PC-9 (cell line): ENCODE measurements around the gene CASS4. TPM values are rescaled to one million over a fixed set of nuclear protein-coding genes. Genes with fewer than 3 reads are reported as not detected.
"Not testable (repeated sequence)": the region's sequence is repeated elsewhere in the genome, so short reads cannot be mapped to it uniquely, and the experiment has no call there.

Experiments
- BruUV-seq: library from RNA; stranded (reverse); fragments of 400-500 nt; replicated peaks from 2 replicates; lab custom pipeline; 2021; lab: Mats Ljungman, UMichigan
- CTCF ChIA-PET: fragments of 300-600 bp; sonication (Branson Sonifier 250); formaldehyde crosslinking; loops from one replicate; lab custom pipeline; 2022; ENCODE audit warnings: antibody characterized with exemption; lab: Charles Lee
- POLR2A ChIA-PET: fragments of 300-600 bp; sonication (Branson Sonifier 250); formaldehyde crosslinking; loops from one replicate; lab custom pipeline; 2022; ENCODE audit warnings: antibody characterized with exemption; ENCODE audit not compliant: unreplicated experiment; lab: Charles Lee
- DNase-seq, 2 experiments: peaks; one replicate each; pipeline versions ENCODE4 v3.0.0 to v3.0.0-alpha.2; 2015 to 2022; ENCODE audit warnings: mixed read lengths in 1 of 2
- H2AFZ ChIP-seq: fragments of 200-600 bp; sonication (generic); 2 replicates; pipeline ENCODE4 v1.8.1; 2017; ENCODE audit warnings: antibody characterized with exemption
- H3F3A ChIP-seq: fragments of 200-600 bp; sonication (generic); 2 replicates; pipeline ENCODE4 v1.8.1; 2017; ENCODE audit warnings: antibody characterized with exemption, mild to moderate bottlenecking, low read depth; ENCODE audit not compliant: insufficient read depth
- H3K27ac ChIP-seq: fragments of 200-600 bp; sonication (generic); 2 replicates; pipeline ENCODE4 v1.6.1; 2016; ENCODE audit warnings: mixed run types
- H3K27me3 ChIP-seq: fragments of 200-600 bp; sonication (generic); 2 replicates; pipeline ENCODE4 v1.6.1; 2016; ENCODE audit warnings: low read depth, mixed run types; ENCODE audit not compliant: insufficient read depth
- H3K36me3 ChIP-seq: fragments of 200-600 bp; sonication (generic); 2 replicates; pipeline ENCODE4 v1.6.1; 2016; ENCODE audit warnings: low read depth, mixed run types
- H3K4me1 ChIP-seq: fragments of 200-600 bp; sonication (generic); replicated peaks from 2 replicates; pipeline ENCODE4 v1.6.1; 2016; ENCODE audit warnings: mixed run types; ENCODE audit not compliant: insufficient read depth
- H3K4me2 ChIP-seq: fragments of 200-600 bp; sonication (generic); 2 replicates; pipeline ENCODE4 v1.6.1; 2017; ENCODE audit warnings: mixed run types
- H3K4me3 ChIP-seq: fragments of 200-600 bp; sonication (generic); 2 replicates; pipeline ENCODE4 v1.6.1; 2016; ENCODE audit warnings: mixed run types
- H3K79me2 ChIP-seq: fragments of 200-600 bp; sonication (generic); 2 replicates; pipeline ENCODE4 v1.6.1; 2017; ENCODE audit warnings: low read depth, mixed run types
- H3K9me2 ChIP-seq: fragments of 200-600 bp; sonication (generic); 2 replicates; pipeline ENCODE4 v1.8.1; 2017; ENCODE audit warnings: mild to moderate bottlenecking; ENCODE audit not compliant: insufficient read depth
- H3K9me3 ChIP-seq: fragments of 200-600 bp; sonication (generic); 2 replicates; pipeline ENCODE4 v1.8.1; 2016; ENCODE audit warnings: low read depth; ENCODE audit not compliant: insufficient read depth
- H4K20me1 ChIP-seq: fragments of 200-600 bp; sonication (generic); 2 replicates; pipeline ENCODE4 v1.8.1; 2017; ENCODE audit not compliant: insufficient read depth
- CTCF ChIP-seq: fragments of 200-600 bp; sonication (generic); conservative IDR thresholded peaks from 2 replicates; pipeline ENCODE4 v1.6.1; 2017; ENCODE audit warnings: mixed run types, antibody characterized with exemption, mild to moderate bottlenecking, moderate library complexity
- EZH2 ChIP-seq: fragments of 200-600 bp; sonication (generic); IDR thresholded peaks from 2 replicates; pipeline ENCODE4 v1.8.0; 2017; ENCODE audit warnings: antibody characterized with exemption, low read depth
- intact Hi-C: fragments of 100-400 bp; cut with micrococcal nuclease; formaldehyde crosslinking; loops from one replicate; pipeline ENCODE4 v1.10.0; 2022; ENCODE audit not compliant: unreplicated experiment
- total RNA-seq: library from RNA; stranded (reverse); gene quantifications from 2 replicates; pipeline ENCODE4 v1.2.3, GENCODE V29; 2021

Gene CASS4
- total RNA-seq, 1 experiment from 2014 or later, result 0.15 TPM

DNA sequence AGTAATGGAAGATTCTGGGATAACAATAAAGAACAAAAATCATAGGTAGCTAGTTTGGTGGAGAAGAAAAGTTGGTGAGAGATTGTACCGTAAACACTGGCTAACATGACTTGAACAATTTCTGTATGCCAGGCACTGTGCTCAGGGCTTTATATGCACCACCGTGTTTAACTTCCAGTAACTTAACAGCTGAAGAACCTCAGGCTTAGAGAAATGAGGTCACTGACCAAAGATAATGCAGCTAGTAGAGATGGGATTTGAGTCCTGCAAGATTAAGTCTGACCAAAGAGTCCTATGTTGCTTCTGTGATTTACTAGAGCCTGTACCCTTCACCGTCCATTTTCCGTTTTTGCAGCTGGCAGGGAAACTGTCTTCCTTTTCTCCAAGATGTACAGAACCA lies 16.9 kb upstream of the CASS4 start:
- Histone ChIP-seq H3K9me2 (no peaks in the 10 kb centered on the region), H3K27me3 (no peaks in the 10 kb centered on the region), H3K27ac (no peak overlapping the region), H3K9me3 (no peaks in the 10 kb centered on the region), H2AFZ (no peak overlapping the region), H3K36me3 (peaks cover 45% of the 10 kb centered on the region), H3K79me2 (peaks cover 51% of the 10 kb centered on the region), H3K4me1 (peaks cover 19% of the 10 kb centered on the region), H3K4me3 (no peak overlapping the region), H3K4me2 (no peak overlapping the region), H4K20me1 (peaks cover 7% of the 10 kb centered on the region; the same call in 1 of the 2 replicates), H3F3A (peaks cover 18% of the 10 kb centered on the region; the same call in 1 of the 2 replicates)
- ChIA-PET POLR2A (no interaction called here), CTCF (interaction anchor here (0.6 kb wide), 1 partner anchor 31 kb away, joined by 9 read pairs; no protein-coding TSS in a partner anchor)
- intact Hi-C loops, result no loop called here
- DNase-seq, result no peak
- TF ChIP-seq EZH2 (no peak), CTCF (no peak)
- no TSS peak for BruUV-seq

- BruUV-seq, result no TSS peak
- intact Hi-C loops, result loop anchor here (1.0 to 10.0 kb wide), 3 partner anchors 69 to 665 kb away; partner anchors contain the start of gene RTF2
- TF ChIP-seq EZH2, result no peak
- peak; percentile 95 for TF ChIP-seq CTCF
- Histone ChIP-seq H3K4me2 (no peak overlapping the region), H3K4me1 (no peaks in the 10 kb centered on the region), H3K27ac (no peak overlapping the region), H3K9me2 (no peaks in the 10 kb centered on the region), H3K36me3 (peaks cover 78% of the 10 kb centered on the region), H3K4me3 (no peak overlapping the region), H3F3A (peaks cover 14% of the 10 kb centered on the region; the same call in 1 of the 2 replicates), H3K9me3 (no peaks in the 10 kb centered on the region), H3K79me2 (peaks cover 21% of the 10 kb centered on the region), H3K27me3 (no peaks in the 10 kb centered on the region), H2AFZ (no peak overlapping the region), H4K20me1 (peaks cover 12% of the 10 kb centered on the region; the same call in 1 of the 2 replicates)
- peak in 1 of 2 experiments; percentile 34 for DNase-seq
- CTCF ChIA-PET, result no interaction called here
- POLR2A ChIA-PET, result no interaction called here
These were observed 11.9 kb upstream of the CASS4 start for GRCh38 chr20:56400001-56400640.

- no TSS peak for BruUV-seq
These were observed 8.6 kb upstream of the CASS4 start for GRCh38 chr20:56403465-56403864.

DNA sequence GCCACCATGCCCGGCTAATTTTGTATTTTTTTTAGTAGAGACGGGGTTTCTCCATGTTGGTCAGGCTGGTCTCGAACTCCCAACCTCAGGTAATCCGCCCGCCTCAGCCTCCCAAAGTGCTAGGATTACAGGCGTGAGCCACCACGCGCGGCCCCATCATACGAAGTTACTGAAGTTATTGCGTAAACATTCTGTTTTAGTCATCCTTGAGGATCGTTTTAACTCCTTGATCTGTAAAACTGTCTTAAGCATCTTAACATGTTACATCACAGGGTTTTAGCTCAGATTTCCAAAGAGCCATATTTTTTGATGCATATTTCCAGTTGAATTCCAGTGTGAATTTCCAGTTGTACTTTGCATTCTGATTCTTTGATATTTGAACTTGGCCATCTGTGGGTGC lies 6.7 kb upstream of the CASS4 start:
- H3K4me1 ChIP-seq, H3K9me3 ChIP-seq, BruUV-seq, H3K4me3 ChIP-seq, H3K27ac ChIP-seq, CTCF ChIA-PET, H4K20me1 ChIP-seq, H3K4me2 ChIP-seq, H3K27me3 ChIP-seq, POLR2A ChIA-PET, H3F3A ChIP-seq, H3K9me2 ChIP-seq, DNase-seq, H2AFZ ChIP-seq: not testable (repeated sequence)
- intact Hi-C loops, result loop anchor here (10.0 kb wide), 1 partner anchor 659 kb away; no protein-coding TSS in a partner anchor
- peaks cover 12% of the 10 kb centered on the region; the same call in 1 of the 2 replicates for H3K79me2 ChIP-seq
- H3K36me3 ChIP-seq, result peaks cover 39% of the 10 kb centered on the region

More at GRCh38 chr20:56403465-56403864, 8.6 kb upstream of the CASS4 start:
- intact Hi-C loops, result loop anchor here (10.0 kb wide), 1 partner anchor 661 kb away; no protein-coding TSS in a partner anchor
- H3K4me2 ChIP-seq, result no peak overlapping the region
- peaks cover 6% of the 10 kb centered on the region; the same call in 1 of the 2 replicates for H3F3A ChIP-seq
- no peaks in the 10 kb centered on the region for H3K4me1 ChIP-seq
- DNase-seq, result no peak
- no peaks in the 10 kb centered on the region for H3K9me2 ChIP-seq
- peaks cover 12% of the 10 kb centered on the region; the same call in 1 of the 2 replicates for H4K20me1 ChIP-seq
- POLR2A ChIA-PET, result no interaction called here
- H3K9me3 ChIP-seq, result no peaks in the 10 kb centered on the region
- TF ChIP-seq EZH2 (no peak), CTCF (no peak)
- peaks cover 12% of the 10 kb centered on the region; the same call in 1 of the 2 replicates for H3K79me2 ChIP-seq
- peaks cover 50% of the 10 kb centered on the region for H3K36me3 ChIP-seq
- CTCF ChIA-PET, result no interaction called here
- H3K27me3 ChIP-seq, result no peaks in the 10 kb centered on the region
- no peak overlapping the region for H3K4me3 ChIP-seq
- no peak overlapping the region for H2AFZ ChIP-seq
- H3K27ac ChIP-seq, result no peak overlapping the region
